ENCODE data around the gene POLR2L. TPM values are rescaled to one million over a fixed set of nuclear protein-coding genes. Genes with fewer than 3 reads are reported as not detected.

POLR2L gene
- total and polyA plus RNA-seq, 2 of the 13 experiments (the other 11 are each of a cell fraction or from before 2014, with no cell fraction given): 104 to 114 TPM

DNA sequence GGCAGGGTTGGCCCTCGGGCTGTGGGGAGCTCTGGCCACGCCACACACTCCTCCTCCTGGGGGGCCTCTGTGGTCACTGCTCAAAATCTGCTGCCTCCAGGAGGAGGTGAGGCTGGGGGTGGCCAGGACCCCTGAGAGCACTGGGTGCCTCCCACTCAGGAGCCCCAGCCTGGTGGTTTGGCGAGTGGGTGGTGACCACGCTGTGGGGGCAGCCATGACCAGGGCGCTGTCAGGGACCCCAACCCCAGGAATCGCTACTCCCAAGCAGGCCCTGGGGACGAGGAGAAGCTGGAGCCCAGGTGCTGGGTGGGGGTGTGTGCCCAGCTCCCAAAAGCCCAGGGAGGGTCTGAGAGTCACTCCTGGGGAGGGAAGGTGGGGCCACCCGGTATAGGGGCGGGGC is 30.5 kb upstream of the POLR2L start:
- CTCF ChIA-PET (ENCODE audit: low intra/inter-chr PET ratio, low total read pairs): no interaction called here
- no peaks in the 10 kb centered on the region for H4K20me1 ChIP-seq (ENCODE audit: insufficient read depth, low read length)
- no TSS peak for BruUV-seq (replicated peaks)
- no peaks in the 10 kb centered on the region for H3K27me3 ChIP-seq (ENCODE audit: control insufficient read depth in 1 of 2, insufficient read depth in 2 of 2, low read length in 2 of 2)
- H3K4me2 ChIP-seq (ENCODE audit: low read depth, low read length): no peak overlapping the region
- no peak for FAIRE-seq
- DNase-seq (ENCODE audit: low spot score): no peak
- no peak for ATAC-seq
- no peak overlapping the region for H3K9ac ChIP-seq (ENCODE audit: insufficient read depth, low read depth, low read length)
- no peak overlapping the region for H2AFZ ChIP-seq (ENCODE audit: low read length)
- H3K27ac ChIP-seq (ENCODE audit: extremely low read length, insufficient read depth, low read length): no peak overlapping the region
- no peak overlapping the region for H3K4me3 ChIP-seq (replicated peaks in 1 of 3; ENCODE audit: insufficient read depth in 1 of 3, low read depth in 2 of 3, low read length in 3 of 3)
- intact Hi-C loops (cut with micrococcal nuclease; ENCODE audit: unreplicated experiment) (no loop called here), in situ Hi-C loops (cut with HindIII; ENCODE audit: extremely low pct_ligation_motif_present, low pct_unique_long_range_greater_than_20kb) (no loop called here)
- no peaks in the 10 kb centered on the region for H3K79me2 ChIP-seq (ENCODE audit: insufficient read depth, low read length)
- 92% methylated on average over 7 of the region's 9 CpGs for WGBS (ENCODE audit: low lambda C conversion rate)
- H3K36me3 ChIP-seq (replicated peaks in 1 of 2; ENCODE audit: control insufficient read depth in 1 of 2, insufficient read depth in 2 of 2, low read length in 2 of 2): peaks cover 2 to 10% of the 10 kb centered on the region in 2 experiments; a peak in 3 of 5 replicates
- 0 out of 2 replicates have a peak, but pooled peaks cover 8% of the 10 kb centered on the region for H3K4me1 ChIP-seq (ENCODE audit: insufficient read depth, low read length)
- TF ChIP-seq RARA (CRISPR knock-in tag; IDR thresholded peaks at IDR 0.05) (no peak), ZNF543 (CRISPR knock-in tag; IDR thresholded peaks at IDR 0.05) (no peak), ZSCAN9 (CRISPR knock-in tag; IDR thresholded peaks at IDR 0.05; ENCODE audit: borderline replicate concordance) (no peak), ISL2 (CRISPR knock-in tag; IDR thresholded peaks at IDR 0.05) (no peak), ZNF354B (CRISPR knock-in tag; IDR thresholded peaks at IDR 0.05) (no peak), SRSF1 (optimal IDR thresholded peaks at IDR 0.05; ENCODE audit: low read depth, low read length) (no peak), DMTF1 (CRISPR knock-in tag; IDR thresholded peaks at IDR 0.05) (no peak), GATA4 (IDR thresholded peaks at IDR 0.05; ENCODE audit: borderline replicate concordance, low read depth) (no peak)
- TF ChIP-seq, protein P1, sequence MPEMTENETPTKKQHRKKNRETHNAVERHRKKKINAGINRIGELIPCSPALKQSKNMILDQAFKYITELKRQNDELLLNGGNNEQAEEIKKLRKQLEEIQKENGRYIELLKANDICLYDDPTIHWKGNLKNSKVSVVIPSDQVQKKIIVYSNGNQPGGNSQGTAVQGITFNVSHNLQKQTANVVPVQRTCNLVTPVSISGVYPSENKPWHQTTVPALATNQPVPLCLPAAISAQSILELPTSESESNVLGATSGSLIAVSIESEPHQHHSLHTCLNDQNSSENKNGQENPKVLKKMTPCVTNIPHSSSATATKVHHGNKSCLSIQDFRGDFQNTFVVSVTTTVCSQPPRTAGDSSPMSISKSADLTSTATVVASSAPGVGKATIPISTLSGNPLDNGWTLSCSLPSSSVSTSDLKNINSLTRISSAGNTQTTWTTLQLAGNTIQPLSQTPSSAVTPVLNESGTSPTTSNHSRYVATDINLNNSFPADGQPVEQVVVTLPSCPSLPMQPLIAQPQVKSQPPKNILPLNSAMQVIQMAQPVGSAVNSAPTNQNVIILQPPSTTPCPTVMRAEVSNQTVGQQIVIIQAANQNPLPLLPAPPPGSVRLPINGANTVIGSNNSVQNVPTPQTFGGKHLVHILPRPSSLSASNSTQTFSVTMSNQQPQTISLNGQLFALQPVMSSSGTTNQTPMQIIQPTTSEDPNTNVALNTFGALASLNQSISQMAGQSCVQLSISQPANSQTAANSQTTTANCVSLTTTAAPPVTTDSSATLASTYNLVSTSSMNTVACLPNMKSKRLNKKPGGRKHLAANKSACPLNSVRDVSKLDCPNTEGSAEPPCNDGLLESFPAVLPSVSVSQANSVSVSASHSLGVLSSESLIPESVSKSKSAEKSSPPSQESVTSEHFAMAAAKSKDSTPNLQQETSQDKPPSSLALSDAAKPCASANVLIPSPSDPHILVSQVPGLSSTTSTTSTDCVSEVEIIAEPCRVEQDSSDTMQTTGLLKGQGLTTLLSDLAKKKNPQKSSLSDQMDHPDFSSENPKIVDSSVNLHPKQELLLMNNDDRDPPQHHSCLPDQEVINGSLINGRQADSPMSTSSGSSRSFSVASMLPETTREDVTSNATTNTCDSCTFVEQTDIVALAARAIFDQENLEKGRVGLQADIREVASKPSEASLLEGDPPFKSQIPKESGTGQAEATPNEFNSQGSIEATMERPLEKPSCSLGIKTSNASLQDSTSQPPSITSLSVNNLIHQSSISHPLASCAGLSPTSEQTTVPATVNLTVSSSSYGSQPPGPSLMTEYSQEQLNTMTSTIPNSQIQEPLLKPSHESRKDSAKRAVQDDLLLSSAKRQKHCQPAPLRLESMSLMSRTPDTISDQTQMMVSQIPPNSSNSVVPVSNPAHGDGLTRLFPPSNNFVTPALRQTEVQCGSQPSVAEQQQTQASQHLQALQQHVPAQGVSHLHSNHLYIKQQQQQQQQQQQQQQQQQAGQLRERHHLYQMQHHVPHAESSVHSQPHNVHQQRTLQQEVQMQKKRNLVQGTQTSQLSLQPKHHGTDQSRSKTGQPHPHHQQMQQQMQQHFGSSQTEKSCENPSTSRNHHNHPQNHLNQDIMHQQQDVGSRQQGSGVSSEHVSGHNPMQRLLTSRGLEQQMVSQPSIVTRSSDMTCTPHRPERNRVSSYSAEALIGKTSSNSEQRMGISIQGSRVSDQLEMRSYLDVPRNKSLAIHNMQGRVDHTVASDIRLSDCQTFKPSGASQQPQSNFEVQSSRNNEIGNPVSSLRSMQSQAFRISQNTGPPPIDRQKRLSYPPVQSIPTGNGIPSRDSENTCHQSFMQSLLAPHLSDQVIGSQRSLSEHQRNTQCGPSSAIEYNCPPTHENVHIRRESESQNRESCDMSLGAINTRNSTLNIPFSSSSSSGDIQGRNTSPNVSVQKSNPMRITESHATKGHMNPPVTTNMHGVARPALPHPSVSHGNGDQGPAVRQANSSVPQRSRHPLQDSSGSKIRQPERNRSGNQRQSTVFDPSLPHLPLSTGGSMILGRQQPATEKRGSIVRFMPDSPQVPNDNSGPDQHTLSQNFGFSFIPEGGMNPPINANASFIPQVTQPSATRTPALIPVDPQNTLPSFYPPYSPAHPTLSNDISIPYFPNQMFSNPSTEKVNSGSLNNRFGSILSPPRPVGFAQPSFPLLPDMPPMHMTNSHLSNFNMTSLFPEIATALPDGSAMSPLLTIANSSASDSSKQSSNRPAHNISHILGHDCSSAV (CRISPR knock-in tag; IDR thresholded peaks at IDR 0.05; ENCODE audit: borderline replicate concordance): no peak
- POLR2A ChIA-PET: no interaction called here
- no peaks in the 10 kb centered on the region for H3K9me3 ChIP-seq (ENCODE audit: low read length)
